Neural progenitor cell (in vitro differentiated cells): Measurements from ENCODE around the gene IL17RE. TPM values are rescaled to one million over a fixed set of nuclear protein-coding genes. Genes with fewer than 3 reads are reported as not detected.
"Not testable (repeated sequence)": the region's sequence is repeated elsewhere in the genome, so short reads cannot be mapped to it uniquely, and the experiment has no call there.

ENCODE experiments used
- DNase-seq: peaks from one replicate; pipeline ENCODE4 v3.0.0-alpha.2; 2016; ENCODE audit warnings: low spot score
- H2AFZ ChIP-seq: fragments of 200-600 bp; sonication (generic); replicated peaks from 2 replicates; pipeline ENCODE4 v1.6.1; 2016; ENCODE audit warnings: antibody characterized with exemption
- H3F3A ChIP-seq: fragments of 200-600 bp; sonication (generic); 2 replicates; pipeline ENCODE4 v1.6.1; 2016; ENCODE audit warnings: antibody characterized with exemption, low read depth
- H3K27ac ChIP-seq: fragments of 200-600 bp; sonication (generic); 2 replicates; pipeline ENCODE4 v1.5.1; 2016; ENCODE audit warnings: mild to moderate bottlenecking
- H3K27me3 ChIP-seq: fragments of 200-600 bp; sonication (generic); 2 replicates; pipeline ENCODE4 v1.6.1; 2016; ENCODE audit warnings: mild to moderate bottlenecking, moderate library complexity
- H3K36me3 ChIP-seq: fragments of 200-600 bp; sonication (generic); 2 replicates; pipeline ENCODE4 v1.5.1; 2016
- H3K4me1 ChIP-seq: fragments of 200-600 bp; sonication (generic); 2 replicates; pipeline ENCODE4 v1.6.1; 2016; ENCODE audit warnings: mixed run types
- H3K4me2 ChIP-seq: fragments of 200-600 bp; sonication (generic); 2 replicates; pipeline ENCODE4 v1.6.1; 2016
- H3K4me3 ChIP-seq: fragments of 200-600 bp; sonication (generic); 2 replicates; pipeline ENCODE4 v1.5.1; 2016
- H3K79me2 ChIP-seq: fragments of 200-600 bp; sonication (generic); 2 replicates; pipeline ENCODE4 v1.6.1; 2016; ENCODE audit warnings: low read depth
- H3K9ac ChIP-seq: fragments of 200-600 bp; sonication (generic); 2 replicates; pipeline ENCODE4 v1.6.1; 2016
- H3K9me3 ChIP-seq: fragments of 200-600 bp; sonication (generic); 2 replicates; pipeline ENCODE4 v1.5.1; 2016; ENCODE audit warnings: low read depth
- H4K20me1 ChIP-seq: fragments of 200-600 bp; sonication (generic); 2 replicates; pipeline ENCODE4 v1.6.1; 2016; ENCODE audit warnings: low read depth
- H3K27ac Mint-ChIP-seq: 3 replicates; pipeline ENCODE4 v1.8.0; 2021; ENCODE audit warnings: mixed read lengths
- H3K27me3 Mint-ChIP-seq: 2 replicates; pipeline ENCODE4 v1.8.0; 2022; ENCODE audit warnings: low read depth, mild to moderate bottlenecking, inconsistent platforms, moderate library complexity, mixed read lengths; ENCODE audit not compliant: insufficient read depth
- H3K36me3 Mint-ChIP-seq: 3 replicates; pipeline ENCODE4 v1.8.0; 2021; ENCODE audit warnings: mixed read lengths
- H3K4me1 Mint-ChIP-seq: 3 replicates; pipeline ENCODE4 v1.8.0; 2021; ENCODE audit warnings: mixed read lengths
- H3K4me3 Mint-ChIP-seq: 3 replicates; pipeline ENCODE4 v1.8.0; 2021; ENCODE audit warnings: mild to moderate bottlenecking, moderate library complexity, mixed read lengths
- H3K9me3 Mint-ChIP-seq: 3 replicates; pipeline ENCODE4 v1.8.0; 2020; ENCODE audit warnings: mixed read lengths
- EZH2 ChIP-seq: fragments of 200-600 bp; sonication (generic); IDR thresholded peaks from 2 replicates; pipeline ENCODE4 v1.6.1; 2017; ENCODE audit warnings: antibody characterized with exemption, mild to moderate bottlenecking, moderate library complexity
- EZH2phosphoT487 ChIP-seq: fragments of 200-600 bp; sonication (generic); IDR thresholded peaks from 2 replicates; pipeline ENCODE4 v1.6.1; 2017; ENCODE audit warnings: antibody characterized with exemption
- total RNA-seq: library from RNA; depleted of rRNA; stranded (reverse); fragments of >200 nt; gene quantifications from 2 replicates; pipeline ENCODE4 v1.2.3, GENCODE V29; 2015; ENCODE audit warnings: low replicate concordance
- TF ChIP-seq, protein P1 (sequence below): fragments of 200-600 bp; sonication (generic); IDR thresholded peaks from 2 replicates; pipeline ENCODE4 v1.5.1; 2017; ENCODE audit warnings: antibody characterized with exemption, mild to moderate bottlenecking

Gene IL17RE
- total RNA-seq, 1 donor from 2014 or later = not detected

DNA sequence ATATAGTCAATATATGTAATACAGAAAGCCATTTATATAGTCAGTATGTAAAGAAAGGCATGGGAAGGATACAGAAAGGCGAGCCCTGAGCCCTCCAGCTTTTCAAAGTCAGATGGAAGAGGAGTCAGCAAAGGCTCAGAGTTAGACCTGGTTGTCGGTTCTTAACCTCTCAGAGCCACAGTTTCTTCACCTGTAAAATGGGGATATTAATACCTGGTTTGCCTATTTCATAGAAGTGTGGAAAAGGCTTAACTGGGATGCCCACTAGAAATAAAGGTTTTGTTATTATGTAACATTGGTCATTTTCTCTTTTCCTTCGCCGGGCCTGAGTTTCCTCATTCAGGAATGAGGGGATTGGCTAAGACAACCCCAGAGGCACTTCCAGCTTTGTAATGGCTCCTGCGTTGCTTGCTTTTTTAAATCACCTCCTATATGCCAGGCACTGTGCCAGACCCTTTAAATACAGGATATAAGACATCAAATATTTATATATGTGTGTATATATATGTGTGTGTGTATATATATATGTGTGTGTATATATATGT is 33.4 kb downstream of the IL17RE start:
- H3K4me3 ChIP-seq = no peak overlapping the region

DNA sequence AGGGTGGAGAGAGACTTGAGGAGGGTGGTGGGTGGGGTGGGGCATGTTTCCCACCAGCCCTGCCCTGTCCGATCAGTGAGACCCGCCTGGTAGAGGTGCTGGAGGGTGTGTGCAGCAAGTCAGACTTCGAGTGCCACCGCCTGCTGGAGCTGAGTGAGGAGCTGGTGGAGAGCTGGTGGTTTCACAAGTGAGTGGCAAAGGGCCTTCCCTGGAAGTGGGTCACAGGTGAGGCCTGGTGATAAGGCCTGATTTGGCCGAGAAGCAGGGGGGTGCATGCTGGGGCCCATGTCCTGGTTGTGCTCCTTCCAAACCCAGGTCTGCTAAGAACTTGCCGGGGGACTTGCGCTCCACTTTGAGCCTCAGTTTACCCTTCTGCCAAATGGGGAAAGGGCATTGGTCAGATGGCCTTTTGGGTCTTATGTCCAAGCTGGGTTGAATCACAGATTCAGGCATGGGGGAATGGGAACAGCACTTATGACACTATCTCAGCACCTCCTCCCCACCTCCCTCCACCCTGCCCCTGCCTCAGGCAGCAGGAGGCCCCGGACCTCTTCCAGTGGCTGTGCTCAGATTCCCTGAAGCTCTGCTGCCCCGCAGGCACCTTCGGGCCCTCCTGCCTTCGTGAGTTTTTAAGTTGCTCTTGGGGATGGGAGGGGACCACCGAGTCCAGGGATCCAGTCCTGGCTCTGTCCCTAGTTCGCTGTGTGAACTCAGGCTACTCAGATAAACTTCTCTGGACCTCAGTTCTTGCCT is 35.0 kb downstream of the IL17RE start:
- Histone ChIP-seq H3K27me3 (peaks cover under 1% of the 10 kb centered on the region), H3K79me2 (peaks cover 6% of the 10 kb centered on the region), H3K9me3 (no peaks in the 10 kb centered on the region), H3K4me3 (no peak overlapping the region), H3K27ac (no peak overlapping the region), H4K20me1 (no peaks in the 10 kb centered on the region), H3K4me1 (peaks cover 8% of the 10 kb centered on the region), H3K4me2 (no peak overlapping the region), H3K36me3 (no peaks in the 10 kb centered on the region), H3K9ac (no peak overlapping the region), H3F3A (peaks cover 5% of the 10 kb centered on the region), H2AFZ (no peak overlapping the region)
- H3K9me3 Mint-ChIP-seq = no peaks in the 10 kb centered on the region
- peaks cover 28% of the 10 kb centered on the region for H3K4me1 Mint-ChIP-seq
- H3K27ac Mint-ChIP-seq = no peak overlapping the region
- H3K27me3 Mint-ChIP-seq = peaks cover 3% of the 10 kb centered on the region
- no peak for TF ChIP-seq EZH2phosphoT487
- no peak for TF ChIP-seq EZH2
- TF ChIP-seq, protein P1, sequence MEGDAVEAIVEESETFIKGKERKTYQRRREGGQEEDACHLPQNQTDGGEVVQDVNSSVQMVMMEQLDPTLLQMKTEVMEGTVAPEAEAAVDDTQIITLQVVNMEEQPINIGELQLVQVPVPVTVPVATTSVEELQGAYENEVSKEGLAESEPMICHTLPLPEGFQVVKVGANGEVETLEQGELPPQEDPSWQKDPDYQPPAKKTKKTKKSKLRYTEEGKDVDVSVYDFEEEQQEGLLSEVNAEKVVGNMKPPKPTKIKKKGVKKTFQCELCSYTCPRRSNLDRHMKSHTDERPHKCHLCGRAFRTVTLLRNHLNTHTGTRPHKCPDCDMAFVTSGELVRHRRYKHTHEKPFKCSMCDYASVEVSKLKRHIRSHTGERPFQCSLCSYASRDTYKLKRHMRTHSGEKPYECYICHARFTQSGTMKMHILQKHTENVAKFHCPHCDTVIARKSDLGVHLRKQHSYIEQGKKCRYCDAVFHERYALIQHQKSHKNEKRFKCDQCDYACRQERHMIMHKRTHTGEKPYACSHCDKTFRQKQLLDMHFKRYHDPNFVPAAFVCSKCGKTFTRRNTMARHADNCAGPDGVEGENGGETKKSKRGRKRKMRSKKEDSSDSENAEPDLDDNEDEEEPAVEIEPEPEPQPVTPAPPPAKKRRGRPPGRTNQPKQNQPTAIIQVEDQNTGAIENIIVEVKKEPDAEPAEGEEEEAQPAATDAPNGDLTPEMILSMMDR = no peak
- peaks cover 10% of the 10 kb centered on the region for H3K36me3 Mint-ChIP-seq
- H3K4me3 Mint-ChIP-seq = no peak overlapping the region
- DNase-seq = no peak

More for the DNA sequence above, 33.4 kb downstream of the IL17RE start:
- H3K4me1 Mint-ChIP-seq = peaks cover 28% of the 10 kb centered on the region
- no peaks in the 10 kb centered on the region for H3K36me3 ChIP-seq
- no peak overlapping the region for H3K9ac ChIP-seq
- no peak overlapping the region for H3K4me2 ChIP-seq
- H3K27me3 Mint-ChIP-seq = no peaks in the 10 kb centered on the region
- DNase-seq = no peak
- H3K79me2 ChIP-seq = peaks cover 6% of the 10 kb centered on the region
- no peak overlapping the region for H3K4me3 Mint-ChIP-seq
- H4K20me1 ChIP-seq = no peaks in the 10 kb centered on the region
- H3F3A ChIP-seq = peaks cover 14% of the 10 kb centered on the region
- H3K9me3 ChIP-seq = no peaks in the 10 kb centered on the region
- peaks cover 4% of the 10 kb centered on the region for H3K36me3 Mint-ChIP-seq
- no peak overlapping the region for H3K27ac Mint-ChIP-seq
- no peaks in the 10 kb centered on the region for H3K9me3 Mint-ChIP-seq
- no peak overlapping the region for H2AFZ ChIP-seq
- H3K27ac ChIP-seq = no peak overlapping the region
- peaks cover 11% of the 10 kb centered on the region for H3K27me3 ChIP-seq
- no peak for TF ChIP-seq EZH2
- no peak for TF ChIP-seq EZH2phosphoT487
- TF ChIP-seq, protein P1 = no peak
- H3K4me1 ChIP-seq = peaks cover 8% of the 10 kb centered on the region

DNA sequence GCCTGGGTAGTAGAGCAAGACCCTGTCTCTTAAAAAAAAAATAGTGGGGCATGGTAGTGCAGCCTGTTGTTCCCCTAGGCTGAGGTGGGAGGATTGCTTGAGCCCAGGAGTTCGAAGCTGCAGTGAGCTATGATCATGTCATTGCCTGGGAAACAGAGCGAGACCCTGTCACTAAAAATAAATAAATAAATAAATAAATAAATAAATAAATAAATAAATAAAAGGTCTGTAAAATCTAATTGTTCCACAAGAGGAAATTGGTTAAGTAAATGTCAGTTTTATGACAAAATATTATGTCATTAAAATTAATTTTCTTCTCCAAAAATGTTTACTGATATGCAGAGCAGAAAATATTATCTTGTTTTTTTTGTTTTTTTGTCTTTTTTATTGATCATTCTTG is 36.3 kb downstream of the IL17RE start:
- H3K4me1 ChIP-seq = peaks cover 8% of the 10 kb centered on the region
- H3K27me3 ChIP-seq = no peaks in the 10 kb centered on the region
- TF ChIP-seq, protein P1 = no peak
- TF ChIP-seq EZH2phosphoT487 (no peak), EZH2 (no peak)
- peaks cover 6% of the 10 kb centered on the region for H3K79me2 ChIP-seq
- H3K4me2 ChIP-seq = no peak overlapping the region
- no peak overlapping the region for H3K4me3 ChIP-seq
- no peak overlapping the region for H3K9ac ChIP-seq
- no peaks in the 10 kb centered on the region for H4K20me1 ChIP-seq
- Mint-ChIP-seq H3K27ac (no peak overlapping the region), H3K4me1 (peaks cover 26% of the 10 kb centered on the region), H3K9me3 (no peaks in the 10 kb centered on the region), H3K4me3 (no peak overlapping the region), H3K27me3 (peaks cover 3% of the 10 kb centered on the region), H3K36me3 (peaks cover 10% of the 10 kb centered on the region)
- no peak overlapping the region for H2AFZ ChIP-seq
- H3F3A ChIP-seq = no peaks in the 10 kb centered on the region
- no peak for DNase-seq
- no peak overlapping the region for H3K27ac ChIP-seq
- H3K36me3 ChIP-seq = no peaks in the 10 kb centered on the region
- no peaks in the 10 kb centered on the region for H3K9me3 ChIP-seq

DNA sequence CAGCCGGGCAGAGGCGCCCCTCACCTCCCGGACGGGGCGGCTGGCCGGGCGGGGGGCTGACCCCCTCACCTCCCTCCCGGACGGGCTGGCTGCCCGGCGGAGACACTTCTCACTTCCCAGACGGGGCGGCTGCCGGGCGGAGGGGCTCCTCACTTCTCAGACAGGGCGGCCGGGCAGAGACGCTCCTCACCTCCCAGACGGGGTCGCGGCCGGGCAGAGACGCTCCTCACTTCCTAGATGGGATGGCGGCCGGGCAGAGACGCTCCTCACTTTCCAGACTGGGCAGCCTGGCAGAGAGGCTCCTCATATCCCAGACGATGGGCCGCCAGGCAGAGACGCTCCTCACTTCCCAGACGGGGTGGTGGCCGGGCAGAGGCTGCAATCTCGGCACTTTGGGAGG is 37.3 kb downstream of the IL17RE start:
- not testable (repeated sequence) for H3K9ac ChIP-seq, H3K9me3 Mint-ChIP-seq, H3F3A ChIP-seq, H3K4me2 ChIP-seq, H2AFZ ChIP-seq, H3K27ac Mint-ChIP-seq, H3K4me3 Mint-ChIP-seq, H3K9me3 ChIP-seq, H3K4me3 ChIP-seq, H3K4me1 ChIP-seq, H3K36me3 ChIP-seq, H3K27me3 Mint-ChIP-seq, H3K27me3 ChIP-seq, H4K20me1 ChIP-seq, H3K27ac ChIP-seq, H3K79me2 ChIP-seq, DNase-seq
- H3K4me1 Mint-ChIP-seq = peaks cover 16% of the 10 kb centered on the region
- H3K36me3 Mint-ChIP-seq = peaks cover 10% of the 10 kb centered on the region
